Colonic mucosa (tissue), 4 donors: Measurements from ENCODE around the gene KRT6C. TPM values are rescaled to one million over a fixed set of nuclear protein-coding genes. Genes with fewer than 3 reads are reported as not detected.
"Not testable (repeated sequence)": the region's sequence is repeated elsewhere in the genome, so short reads cannot be mapped to it uniquely, and the experiment has no call there.

Source experiments
- DNase-seq: peaks from one replicate; pipeline ENCODE4 v3.0.0-alpha.2; 2020
- H3K27ac ChIP-seq: fragments of 200-600 bp; one replicate; pipeline ENCODE4 v1.8.0; 2021
- H3K27me3 ChIP-seq: fragments of 200-600 bp; one replicate; pipeline ENCODE4 v1.8.0; 2021
- H3K36me3 ChIP-seq: fragments of 200-600 bp; one replicate; pipeline ENCODE4 v1.8.0; 2021
- H3K4me1 ChIP-seq: fragments of 200-600 bp; one replicate; pipeline ENCODE4 v1.8.0; 2021; ENCODE audit warnings: mild to moderate bottlenecking
- H3K4me3 ChIP-seq: fragments of 200-600 bp; one replicate; pipeline ENCODE4 v1.8.0; 2021
- H3K9ac ChIP-seq, 2 donors: one replicate each; pipeline ENCODE4 v1.7.0; 2013; ENCODE audit warnings: control low read depth in 2 of 2, low read depth in 2 of 2, low read length in 2 of 2
- H3K9me3 ChIP-seq: fragments of 200-600 bp; one replicate; pipeline ENCODE4 v1.8.0; 2021
- CTCF ChIP-seq: fragments of 200-600 bp; IDR thresholded peaks from one replicate; pipeline ENCODE4 v1.8.0; 2022; ENCODE audit warnings: antibody characterized with exemption, mild to moderate bottlenecking
- intact Hi-C: fragments of 100-400 bp; cut with DNase I; formaldehyde crosslinking; loops from one replicate; pipeline ENCODE4 v1.14.1; 2022
- total RNA-seq, 2 donors: library from RNA; stranded (reverse); fragmentation: NEBNext Ultra II Directional in 1 of 2; extraction: Animal tissue kit (Norgen Biotek cat#: 25700) in 1 of 2; gene quantifications; one replicate each; pipeline ENCODE4 v1.2.1, GENCODE V29; 2021
- donor health status: healthy.
- donor health status: DM: no; HTN: no; CAD: no.
- donor health status: DM: no; HTN: no; CAD: no.

Gene KRT6C
- total RNA-seq, 2 donors from 2014 or later = not detected

DNA sequence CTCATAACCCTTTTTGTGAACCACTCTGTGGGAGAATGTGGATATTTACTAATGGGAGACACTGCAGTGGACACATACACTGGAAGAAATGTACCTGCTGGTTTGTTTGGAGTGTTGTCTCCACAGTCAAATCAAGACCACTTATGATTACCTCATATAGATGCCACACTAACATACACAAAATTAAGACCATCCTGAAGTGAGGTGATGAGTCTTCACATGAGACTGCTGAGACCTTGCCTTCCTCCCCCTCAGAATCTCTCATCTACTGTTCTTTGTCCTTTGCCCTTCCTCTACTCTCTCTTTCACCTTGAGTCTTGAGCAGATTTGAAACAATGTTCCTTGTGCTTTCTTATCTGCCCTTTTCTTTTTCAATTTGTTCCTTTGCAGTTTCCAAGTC, 15.1 kb upstream of the KRT6C start:
- Histone ChIP-seq H3K4me1 (no peaks in the 10 kb centered on the region), H3K9ac (no peak overlapping the region), H3K27ac (no peak overlapping the region), H3K9me3 (no peaks in the 10 kb centered on the region), H3K36me3 (no peaks in the 10 kb centered on the region), H3K4me3 (no peak overlapping the region), H3K27me3 (no peaks in the 10 kb centered on the region)
- DNase-seq = no peak
- intact Hi-C loops = no loop called here
- no peak for TF ChIP-seq CTCF

DNA sequence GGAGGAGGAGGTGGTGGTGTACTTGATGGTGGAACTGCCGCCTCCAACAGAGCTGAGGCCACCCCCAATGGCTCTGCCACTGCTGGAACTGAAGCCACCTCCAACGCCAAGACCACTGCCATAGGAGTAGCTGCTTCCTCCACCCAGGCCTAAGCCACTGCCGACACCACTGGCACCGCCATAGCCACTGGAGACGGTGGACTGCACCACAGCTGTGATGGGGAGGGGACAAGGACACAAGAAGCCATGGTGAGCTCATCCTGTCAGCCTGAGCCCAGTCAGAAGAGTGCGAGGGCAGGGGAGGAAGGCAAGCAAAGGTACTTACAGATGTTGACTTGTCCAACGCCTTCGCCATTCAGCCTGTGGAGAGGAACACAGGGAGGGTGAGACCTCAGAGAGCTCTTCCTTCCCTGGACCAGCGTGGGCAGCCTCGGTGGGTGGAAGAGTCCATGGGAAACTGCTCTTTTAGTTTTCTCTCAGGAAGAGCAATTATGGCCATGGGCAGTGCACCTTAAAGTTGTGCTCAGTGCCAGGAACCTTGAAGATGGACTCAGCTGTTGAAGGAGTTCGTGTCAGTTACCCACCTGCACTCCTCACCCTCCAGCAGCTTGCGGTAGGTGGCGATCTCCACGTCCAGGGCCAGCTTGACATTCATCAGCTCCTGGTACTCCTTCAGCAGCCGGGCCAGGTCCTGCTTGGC, 14.3 kb upstream of the KRT6C start:
- H3K4me1 ChIP-seq, H3K9ac ChIP-seq, DNase-seq, H3K27ac ChIP-seq, H3K4me3 ChIP-seq, H3K9me3 ChIP-seq, H3K27me3 ChIP-seq, intact Hi-C loops, H3K36me3 ChIP-seq: not testable (repeated sequence)

- no peak overlapping the region for H3K4me3 ChIP-seq
- no peaks in the 10 kb centered on the region for H3K9me3 ChIP-seq
- no peaks in the 10 kb centered on the region for H3K4me1 ChIP-seq
- no peaks in the 10 kb centered on the region for H3K36me3 ChIP-seq
- H3K27ac ChIP-seq = no peak overlapping the region
- no peak for DNase-seq
- intact Hi-C loops = no loop called here
- TF ChIP-seq CTCF = no peak
- no peaks in the 10 kb centered on the region for H3K27me3 ChIP-seq
- no peak overlapping the region for H3K9ac ChIP-seq
Measured at GRCh38 chr12:52487211-52487610, 13.6 kb upstream of the KRT6C start.

DNA sequence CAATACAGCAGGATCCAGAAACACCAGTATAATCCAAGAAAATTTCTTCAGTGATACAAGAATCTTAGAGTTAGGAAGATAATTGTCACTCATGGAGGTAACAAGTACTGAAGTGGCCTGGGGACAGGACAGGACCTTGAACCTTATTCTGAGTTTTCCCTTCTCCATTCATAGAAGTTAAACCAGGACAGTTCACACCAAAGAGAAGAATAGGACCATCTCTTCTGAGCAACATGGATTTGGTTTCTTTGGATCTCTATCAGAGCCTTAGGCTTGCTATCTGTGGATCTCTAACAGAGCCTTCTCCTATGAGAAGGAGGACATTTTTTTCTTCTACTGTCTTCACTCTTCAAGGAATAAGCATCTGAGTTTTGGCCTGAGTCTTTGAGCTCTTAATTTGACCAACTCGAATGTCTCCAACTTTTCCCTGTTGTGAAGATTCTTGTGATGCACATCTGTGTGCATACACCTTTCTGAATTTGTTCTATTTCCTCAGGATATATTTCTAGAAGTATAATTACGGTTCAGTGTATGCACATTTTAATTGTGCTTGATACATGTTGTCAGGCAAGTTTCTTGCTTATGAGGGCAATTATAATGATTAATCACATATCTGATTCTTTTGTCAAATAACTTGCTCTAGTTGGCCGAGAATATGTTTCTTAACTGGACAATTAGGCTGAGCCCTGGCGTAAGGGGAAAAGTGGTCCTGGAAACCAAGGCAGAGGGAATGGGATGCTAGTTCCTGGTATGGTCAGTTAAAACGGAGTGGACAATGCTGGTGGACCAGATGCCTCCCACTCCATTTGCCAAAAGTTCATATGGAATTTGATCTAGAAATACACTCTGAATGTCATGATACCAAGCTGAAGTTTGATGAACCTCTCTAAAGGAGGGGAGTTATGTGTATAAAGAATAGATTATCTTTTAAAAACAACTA, 12.8 kb upstream of the KRT6C start:
- Histone ChIP-seq H3K9me3 (no peaks in the 10 kb centered on the region), H3K27ac (no peak overlapping the region), H3K9ac (no peak overlapping the region), H3K36me3 (no peaks in the 10 kb centered on the region), H3K4me3 (no peak overlapping the region), H3K27me3 (no peaks in the 10 kb centered on the region), H3K4me1 (no peaks in the 10 kb centered on the region)
- intact Hi-C loops = no loop called here
- no peak for DNase-seq
- no peak for TF ChIP-seq CTCF

- H3K36me3 ChIP-seq = no peaks in the 10 kb centered on the region
- H3K4me3 ChIP-seq = no peak overlapping the region
- no peaks in the 10 kb centered on the region for H3K4me1 ChIP-seq
- intact Hi-C loops = no loop called here
- no peaks in the 10 kb centered on the region for H3K9me3 ChIP-seq
- no peak for TF ChIP-seq CTCF
- DNase-seq = no peak
- H3K27me3 ChIP-seq = no peaks in the 10 kb centered on the region
- no peak overlapping the region for H3K27ac ChIP-seq
- no peak overlapping the region for H3K9ac ChIP-seq
Measured at GRCh38 chr12:52480073-52480472, 6.5 kb upstream of the KRT6C start.

GRCh38 chr12:52477651-52478050, 4.0 kb upstream of the KRT6C start:
- Histone ChIP-seq H3K36me3 (no peaks in the 10 kb centered on the region), H3K9ac (no peak overlapping the region), H3K27ac (no peak overlapping the region), H3K9me3 (no peaks in the 10 kb centered on the region), H3K4me1 (no peaks in the 10 kb centered on the region), H3K4me3 (no peak overlapping the region), H3K27me3 (no peaks in the 10 kb centered on the region)
- intact Hi-C loops = no loop called here
- TF ChIP-seq CTCF = no peak
- DNase-seq = no peak
